Measurements from ENCODE around the gene PKD1L1.

Gene PKD1L1

GRCh38 chr7:47881256-47881655 lies 67.0 kb downstream of the PKD1L1 start (continued):
- no peak for TF ChIP-seq ZNF626 (tag by site-specific recombination; IDR thresholded peaks at IDR 0.05)
- TF ChIP-seq ZFP41 (tag by site-specific recombination; IDR thresholded peaks at IDR 0.05; ENCODE audit: borderline replicate concordance), result no peak
- TF ChIP-seq TCF7L2 (IDR thresholded peaks at IDR 0.05; ENCODE audit: borderline replicate concordance, low read depth, low read length), result no peak
- TF ChIP-seq ZNF391 (tag by site-specific recombination; IDR thresholded peaks at IDR 0.05; ENCODE audit: borderline replicate concordance, low read depth), result no peak
- no peak for TF ChIP-seq MYNN (tag by site-specific recombination; IDR thresholded peaks at IDR 0.05; ENCODE audit: borderline replicate concordance)
- TF ChIP-seq INSM2 (tag by site-specific recombination; IDR thresholded peaks at IDR 0.05), result no peak
- no peak for TF ChIP-seq ZNF394 (tag by site-specific recombination; IDR thresholded peaks at IDR 0.05; ENCODE audit: borderline replicate concordance)

- CTCF ChIA-PET, result interaction anchor here (0.5 kb wide), 1 partner anchor 444 kb away, joined by 7 read pairs; no protein-coding TSS in a partner anchor
- TF ChIP-seq ZNF433 (tag by site-specific recombination; IDR thresholded peaks at IDR 0.05; ENCODE audit: low read depth) (no peak), ZNF560 (tag by site-specific recombination; IDR thresholded peaks at IDR 0.05; ENCODE audit: borderline replicate concordance) (no peak), ZNF211 (tag by site-specific recombination; IDR thresholded peaks at IDR 0.05; ENCODE audit: low read depth) (no peak), ZBTB49 (tag by site-specific recombination; IDR thresholded peaks at IDR 0.05; ENCODE audit: low read depth) (no peak), ZNF626 (tag by site-specific recombination; IDR thresholded peaks at IDR 0.05) (no peak), ZNF473 (tag by site-specific recombination; IDR thresholded peaks at IDR 0.05) (no peak), ZSCAN5A (tag by site-specific recombination; IDR thresholded peaks at IDR 0.05) (no peak), HOXD13 (CRISPR knock-in tag; IDR thresholded peaks at IDR 0.05; ENCODE audit: borderline replicate concordance) (no peak), ZNF792 (tag by site-specific recombination; IDR thresholded peaks at IDR 0.05) (no peak), CTCF (tag by site-specific recombination; IDR thresholded peaks at IDR 0.05) (no peak), ZNF37A (tag by site-specific recombination; IDR thresholded peaks at IDR 0.05) (no peak), ZNF530 (tag by site-specific recombination; IDR thresholded peaks at IDR 0.05; ENCODE audit: low read depth) (no peak), ZNF16 (tag by site-specific recombination; IDR thresholded peaks at IDR 0.05; ENCODE audit: low read depth) (no peak), HOXA7 (CRISPR knock-in tag; IDR thresholded peaks at IDR 0.05; ENCODE audit: borderline replicate concordance) (no peak), ZBTB20 (tag by site-specific recombination; IDR thresholded peaks at IDR 0.05) (no peak), TSHZ1 (tag by site-specific recombination; IDR thresholded peaks at IDR 0.05; ENCODE audit: borderline replicate concordance) (no peak), EGR2 (tag by site-specific recombination; IDR thresholded peaks at IDR 0.05; ENCODE audit: low read depth) (no peak), ZNF704 (tag by site-specific recombination; IDR thresholded peaks at IDR 0.05) (no peak)
- Histone ChIP-seq H3K27ac (ENCODE audit: extremely low read depth, low read depth, low read length) (no peak overlapping the region), H3K9me3 (ENCODE audit: control insufficient read depth, insufficient read depth, low read depth, low read length) (no peaks in the 10 kb centered on the region), H3K4me1 (ENCODE audit: control insufficient read depth, insufficient read depth, low read length) (no peaks in the 10 kb centered on the region), H3K36me3 (ENCODE audit: control insufficient read depth in 2 of 2, insufficient read depth in 1 of 2, low read length in 2 of 2) (no peaks in the 10 kb centered on the region), H3K4me3 (ENCODE audit: low read depth, low read length) (no peak overlapping the region)
- POLR2A ChIA-PET, result no interaction called here
Measured at GRCh38 chr7:47878662-47879061, 69.6 kb downstream of the PKD1L1 start.

Data from HEK293 (cell line).